OCI-M1 (cell line): ENCODE data around the gene ATG12.

Source experiments
- DNase-seq: peaks from one replicate; lab custom pipeline; 2025; lab: John Stamatoyannopoulos, UW

The ATG12 gene

DNA sequence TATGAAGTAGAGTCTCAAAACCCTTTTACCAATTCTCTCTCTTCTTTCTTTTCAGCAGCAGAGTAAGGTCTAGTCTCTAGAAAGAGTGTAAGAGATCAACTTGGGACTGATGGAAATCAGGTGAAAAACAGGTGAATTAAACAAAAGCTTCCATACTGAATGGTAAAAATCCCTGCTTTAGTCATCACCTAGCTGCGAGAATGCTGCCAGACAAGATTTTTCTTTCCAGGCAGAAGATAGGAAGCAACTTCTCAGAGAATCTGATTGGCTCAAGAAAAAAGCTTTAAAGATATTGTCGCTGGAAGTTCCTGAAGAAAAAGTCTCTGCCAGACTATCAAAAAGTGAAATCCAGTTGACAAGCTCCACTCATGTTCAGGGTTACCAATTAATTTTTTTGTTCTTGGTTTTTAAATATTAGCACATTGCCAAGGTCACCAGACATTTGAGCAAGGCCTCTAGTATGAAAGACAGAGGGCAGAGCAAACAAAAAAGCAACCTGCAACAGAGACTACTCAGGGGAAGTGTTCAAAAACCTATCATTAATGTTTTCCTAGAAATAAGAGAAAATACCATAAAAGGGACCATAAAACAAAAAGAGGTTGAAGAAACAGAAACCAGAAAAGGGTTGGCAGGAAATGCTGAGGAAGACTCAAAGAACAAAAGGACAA lies 34.2 kb downstream of the ATG12 start:
- no peak for DNase-seq

DNA sequence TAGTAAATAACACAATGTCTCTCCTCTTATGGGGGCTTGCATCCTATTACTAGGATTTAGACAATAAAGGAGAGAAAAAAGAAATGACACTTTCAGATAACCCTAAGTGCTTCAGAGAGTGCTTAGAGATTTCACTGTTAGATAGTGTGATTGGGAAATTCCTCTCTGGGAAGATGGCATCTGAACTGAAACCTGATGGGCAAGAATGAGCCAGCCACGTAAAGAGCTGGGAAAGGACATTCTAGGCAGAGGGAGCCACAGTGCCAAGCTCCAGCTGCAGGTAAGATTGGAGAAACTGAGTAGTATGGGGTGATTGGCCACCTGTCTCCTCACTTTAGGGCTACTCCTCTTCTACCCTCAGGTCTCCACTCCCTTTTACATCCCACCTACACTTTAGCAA lies 39.4 kb downstream of the ATG12 start:
- DNase-seq, result no peak

DNA sequence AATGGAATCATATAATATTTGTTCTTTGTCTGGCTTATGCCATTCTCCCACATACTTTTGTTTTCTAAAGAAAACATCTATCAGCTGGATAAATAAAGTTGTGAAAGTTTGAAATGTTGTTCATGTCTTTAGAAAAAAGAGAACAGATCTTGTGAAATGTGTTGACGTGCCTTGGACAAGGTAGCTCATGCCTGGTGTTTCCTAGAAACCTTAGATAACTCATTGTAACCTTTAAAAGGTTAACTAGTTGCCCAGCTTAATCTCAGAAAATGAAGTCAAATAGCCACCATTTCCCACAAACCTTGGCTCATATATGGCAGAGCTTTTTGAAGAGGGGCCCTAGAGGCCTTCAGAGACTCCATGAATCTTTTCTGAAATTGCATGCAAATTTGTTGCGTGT lies 40.2 kb downstream of the ATG12 start:
- DNase-seq, result no peak

DNA sequence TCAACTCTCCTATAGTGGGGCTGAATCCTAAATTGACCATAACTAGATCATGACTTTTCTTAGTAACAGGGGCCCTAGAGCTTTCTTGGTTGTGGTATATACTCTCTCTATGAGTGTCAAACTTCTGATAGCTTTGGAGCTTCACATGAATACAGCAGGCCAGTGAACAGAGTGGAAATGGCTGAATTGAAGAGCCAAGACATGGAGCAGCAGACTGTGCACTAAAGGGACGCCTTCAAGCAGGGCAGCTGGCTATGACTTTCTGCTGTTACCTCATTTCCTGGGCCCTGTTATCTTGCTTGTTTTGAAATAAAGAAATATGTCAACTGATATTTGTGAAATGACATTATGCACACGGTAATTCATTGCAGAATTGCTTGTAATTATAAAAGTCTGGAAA lies 41.3 kb downstream of the ATG12 start:
- no peak for DNase-seq

DNA sequence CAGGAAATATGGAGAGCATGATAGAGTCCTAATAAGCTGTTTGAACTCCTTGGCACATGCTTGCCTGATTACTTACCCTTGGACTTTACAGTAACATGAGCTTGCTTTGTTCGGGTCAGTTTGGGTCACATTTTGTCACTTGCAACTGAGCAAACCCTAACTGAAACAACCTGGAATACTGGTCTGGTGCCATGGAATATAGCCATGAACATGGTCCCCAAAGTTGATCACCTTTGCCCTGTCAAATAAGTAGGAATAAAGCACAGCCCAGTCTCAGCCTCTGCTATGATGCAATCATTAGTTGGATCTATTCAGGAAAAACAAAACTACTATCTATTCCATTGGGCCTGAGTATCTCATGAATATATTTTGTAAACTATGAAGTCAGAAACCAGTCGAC lies 43.1 kb downstream of the ATG12 start:
- no peak for DNase-seq

DNA sequence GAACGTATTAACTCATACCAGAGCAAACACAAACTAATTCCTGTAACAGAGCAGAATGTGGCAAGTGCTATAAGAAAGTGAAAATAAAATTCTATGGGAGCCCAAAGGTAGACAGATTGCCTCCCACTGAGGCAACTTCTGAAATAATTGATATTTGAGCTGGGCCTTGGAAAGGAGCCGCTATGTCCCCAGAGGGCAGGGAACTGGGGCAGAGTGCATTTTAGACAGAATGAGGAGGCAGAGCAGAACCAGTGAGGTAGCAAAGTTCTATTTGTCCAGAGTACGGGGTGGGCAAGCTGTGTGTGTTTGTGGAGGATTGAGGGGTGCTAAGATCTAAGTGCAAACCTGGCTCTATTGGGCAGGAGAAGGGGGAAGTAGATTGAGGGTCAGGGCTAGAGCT lies 44.7 kb downstream of the ATG12 start:
- DNase-seq, result no peak

DNA sequence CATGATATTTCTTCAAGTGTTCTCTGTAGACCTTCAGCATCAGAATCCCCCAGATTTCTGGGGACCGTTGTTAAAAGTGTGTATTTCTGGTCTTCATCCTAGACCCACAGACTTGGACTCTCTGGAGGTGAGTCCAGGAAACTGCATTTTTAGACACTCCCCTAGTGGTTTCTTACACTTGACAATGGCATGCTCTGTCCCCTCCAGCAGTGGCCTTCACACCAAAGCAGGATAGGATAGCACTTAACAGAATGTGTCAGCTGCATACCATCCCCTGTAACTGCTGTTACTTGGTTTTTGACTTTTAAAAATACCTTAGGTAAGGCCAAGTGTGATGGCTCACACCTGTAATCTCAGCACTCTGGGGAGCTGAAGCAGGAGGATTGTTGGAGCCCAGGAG lies 45.7 kb downstream of the ATG12 start:
- no peak for DNase-seq

DNA sequence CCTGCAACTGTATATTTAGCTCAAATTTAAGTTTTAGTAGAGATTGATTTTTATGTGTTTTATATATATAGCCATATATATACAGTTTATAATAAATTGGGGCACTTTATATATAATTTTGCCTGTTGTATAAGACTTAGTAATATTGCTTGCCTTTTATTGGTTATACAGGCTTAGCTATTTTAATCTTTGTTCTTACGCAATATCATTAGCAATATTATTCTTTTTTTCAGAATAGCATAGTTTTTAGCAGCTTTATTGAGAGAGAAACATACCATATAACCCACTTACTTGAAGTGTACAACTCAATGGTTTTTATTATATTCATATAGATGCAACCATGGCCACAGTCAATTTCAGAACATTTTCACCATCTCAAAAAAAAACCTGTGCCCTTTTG lies 52.9 kb downstream of the ATG12 start:
- DNase-seq, result no peak

DNA sequence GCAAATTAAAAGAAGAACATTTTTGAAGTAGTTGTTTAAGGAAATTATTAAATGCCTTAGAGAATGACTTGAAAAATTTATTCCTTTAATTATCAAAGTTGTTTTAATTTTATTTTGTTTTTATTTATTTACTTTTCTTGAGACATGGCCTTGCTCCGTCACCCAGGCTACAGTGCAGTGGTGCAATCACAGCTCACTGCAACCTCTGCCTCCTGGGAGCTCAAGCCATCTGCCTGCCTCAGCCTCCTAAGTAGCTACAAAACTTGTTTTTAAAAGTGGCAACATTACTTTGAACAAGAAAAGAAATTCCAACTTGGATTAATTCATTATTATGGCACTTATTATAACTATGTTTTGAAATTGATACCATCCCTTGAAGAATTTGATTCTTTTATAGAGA lies 53.9 kb downstream of the ATG12 start:
- no peak for DNase-seq

DNA sequence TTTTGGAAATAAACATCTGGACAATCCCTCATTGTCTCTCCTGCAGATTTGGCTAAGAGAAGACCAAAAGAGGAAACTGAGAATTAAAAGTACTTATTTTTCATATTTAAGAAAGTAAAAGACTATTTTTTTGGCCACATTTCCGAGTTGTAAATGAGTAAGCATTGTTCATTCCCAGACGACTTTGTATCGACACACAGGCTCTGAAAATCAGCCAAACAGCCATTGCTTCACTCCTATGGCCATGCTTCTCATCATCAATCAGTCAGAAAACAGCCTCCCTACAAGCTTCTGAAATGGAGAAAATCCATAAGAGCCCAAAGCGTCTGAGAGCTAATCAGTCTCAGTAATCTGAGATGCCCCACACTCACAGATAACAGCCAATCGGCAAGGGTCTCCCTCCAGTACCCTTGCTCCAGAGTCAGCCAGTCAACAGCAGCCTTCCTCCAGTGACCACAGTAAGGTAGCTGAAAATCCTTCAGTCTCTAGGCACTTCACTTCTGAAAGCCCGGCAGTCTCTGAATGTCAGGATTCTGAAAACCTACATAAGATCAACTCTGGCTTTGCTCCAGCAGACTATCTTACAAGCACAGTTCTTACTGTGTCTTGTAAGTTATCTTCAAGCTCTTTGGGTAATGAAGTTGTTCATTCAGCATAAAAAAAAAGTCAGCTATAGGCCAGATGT lies 55.8 kb downstream of the ATG12 start:
- no peak for DNase-seq

DNA sequence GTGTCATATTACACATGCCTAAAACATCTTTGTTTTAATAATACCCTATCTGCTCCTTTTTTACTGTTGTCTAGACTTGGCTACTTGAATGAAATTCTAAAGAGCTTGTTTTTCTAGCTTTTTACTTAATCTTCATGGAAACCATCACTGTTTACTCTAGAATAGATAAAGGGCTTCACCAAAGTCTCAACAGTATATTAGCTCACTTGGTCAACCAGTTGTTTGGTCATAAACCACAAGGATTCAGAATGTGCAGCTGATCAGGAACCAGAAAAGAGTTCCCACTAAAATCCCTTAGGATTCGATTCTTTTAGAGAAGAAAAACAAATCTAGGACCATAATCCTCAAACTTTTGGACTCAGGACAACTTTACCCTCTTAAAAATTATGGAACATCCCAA lies 62.9 kb downstream of the ATG12 start:
- no peak for DNase-seq
